NB4 (cell line): ENCODE results near the gene PRICKLE2.

Experiments
- CTCF ChIP-seq: IDR thresholded peaks from one replicate; pipeline ENCODE4 v1.5.1; 2012; ENCODE audit warnings: low read depth, low read length
- MAX ChIP-seq: IDR thresholded peaks from 2 replicates; pipeline ENCODE4 v1.6.1; 2011; ENCODE audit warnings: low read depth, low read length

DNA sequence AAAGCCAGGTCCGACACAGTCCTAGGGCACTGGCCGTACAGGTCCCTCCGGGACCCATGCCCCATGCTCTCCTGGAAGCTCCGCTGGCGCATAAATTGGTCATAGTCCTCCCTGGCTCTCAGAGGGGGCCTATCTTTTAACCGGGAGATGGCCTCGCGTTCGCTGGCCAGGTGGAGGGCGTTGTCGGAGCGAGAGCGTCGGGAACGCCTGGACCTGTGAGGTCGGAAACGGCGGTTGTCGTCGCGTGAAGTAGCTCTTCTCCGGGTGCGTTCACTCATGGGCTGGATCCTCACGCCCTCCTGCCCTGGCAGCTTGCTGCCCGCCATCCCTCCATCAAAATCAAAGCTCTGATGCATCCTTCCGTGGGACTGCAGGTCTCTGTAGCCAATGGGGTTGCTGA, 126.0 kb downstream of the PRICKLE2 start:
- no peak for TF ChIP-seq CTCF
- TF ChIP-seq MAX: no peak
